Measurements from ENCODE around the gene PRKN.

GRCh38 chr6:161440299-161440698 is 1287.3 kb downstream of the PRKN start:
- TF ChIP-seq, protein P1, sequence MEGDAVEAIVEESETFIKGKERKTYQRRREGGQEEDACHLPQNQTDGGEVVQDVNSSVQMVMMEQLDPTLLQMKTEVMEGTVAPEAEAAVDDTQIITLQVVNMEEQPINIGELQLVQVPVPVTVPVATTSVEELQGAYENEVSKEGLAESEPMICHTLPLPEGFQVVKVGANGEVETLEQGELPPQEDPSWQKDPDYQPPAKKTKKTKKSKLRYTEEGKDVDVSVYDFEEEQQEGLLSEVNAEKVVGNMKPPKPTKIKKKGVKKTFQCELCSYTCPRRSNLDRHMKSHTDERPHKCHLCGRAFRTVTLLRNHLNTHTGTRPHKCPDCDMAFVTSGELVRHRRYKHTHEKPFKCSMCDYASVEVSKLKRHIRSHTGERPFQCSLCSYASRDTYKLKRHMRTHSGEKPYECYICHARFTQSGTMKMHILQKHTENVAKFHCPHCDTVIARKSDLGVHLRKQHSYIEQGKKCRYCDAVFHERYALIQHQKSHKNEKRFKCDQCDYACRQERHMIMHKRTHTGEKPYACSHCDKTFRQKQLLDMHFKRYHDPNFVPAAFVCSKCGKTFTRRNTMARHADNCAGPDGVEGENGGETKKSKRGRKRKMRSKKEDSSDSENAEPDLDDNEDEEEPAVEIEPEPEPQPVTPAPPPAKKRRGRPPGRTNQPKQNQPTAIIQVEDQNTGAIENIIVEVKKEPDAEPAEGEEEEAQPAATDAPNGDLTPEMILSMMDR (IDR thresholded peaks at IDR 0.05; ENCODE audit: insufficient read depth, low read depth, low read length) = no peak
- TF ChIP-seq EZH2 (IDR thresholded peaks at IDR 0.05; ENCODE audit: insufficient read depth, low read length) = no peak
